ENCODE measurements around the gene SFMBT2.

GRCh38 chr10:7306147-7306546, 104.7 kb downstream of the SFMBT2 start:
- TF ChIP-seq ZNF710 (CRISPR knock-in tag; IDR thresholded peaks at IDR 0.05; ENCODE audit: borderline replicate concordance), result no peak
- no peak for TF ChIP-seq EZH2 (conservative IDR thresholded peaks at IDR 0.05; ENCODE audit: low read depth, low read length)
- TF ChIP-seq ETV6 (CRISPR knock-in tag; conservative IDR thresholded peaks at IDR 0.05), result no peak
- no peak for TF ChIP-seq ZNF670 (CRISPR knock-in tag; IDR thresholded peaks at IDR 0.05; ENCODE audit: borderline replicate concordance)

Data from HepG2 (cell line).